Uterus (tissue), 4 donors: ENCODE measurements around the gene ATF4. TPM values are rescaled to one million over a fixed set of nuclear protein-coding genes. Genes with fewer than 3 reads are reported as not detected.

Source experiments
- DNase-seq, 2 donors: peaks; one replicate each; pipeline ENCODE4 v3.0.0-alpha.2; 2019 to 2020
- H3K27ac ChIP-seq, 2 donors: fragments of 200-600 bp; sonication (generic); 1 replicate in 1 of 2; 2 replicates in 1 of 2; pipeline ENCODE4 v1.5.1; 2016 to 2018
- H3K27me3 ChIP-seq, 2 donors: fragments of 200-600 bp; sonication (generic); one replicate each; pipeline ENCODE4 v1.5.1; 2018 to 2019; ENCODE audit warnings: control low read depth in 1 of 2
- H3K36me3 ChIP-seq, 2 donors: fragments of 200-600 bp; sonication (generic); one replicate each; pipeline ENCODE4 v1.5.1; 2019; ENCODE audit warnings: control low read depth in 1 of 2
- H3K4me1 ChIP-seq, 2 donors: fragments of 200-600 bp; sonication (generic); one replicate each; pipeline ENCODE4 v1.5.1; 2018 to 2019; ENCODE audit warnings: control low read depth in 1 of 2
- H3K4me3 ChIP-seq, 2 donors: fragments of 200-600 bp; sonication (generic); 1 replicate in 1 of 2; 2 replicates in 1 of 2; pipeline ENCODE4 v1.5.1; 2018 to 2019; ENCODE audit warnings: mild to moderate bottlenecking in 1 of 2
- H3K9me3 ChIP-seq, 2 donors: fragments of 200-600 bp; sonication (generic); one replicate each; pipeline ENCODE4 v1.5.1; 2019; ENCODE audit warnings: control low read depth in 1 of 2
- POLR2A ChIP-seq, 2 donors: fragments of 450-650 bp; IDR thresholded peaks; one replicate each; pipeline ENCODE4 v1.6.1; 2016; ENCODE audit warnings: antibody characterized with exemption in 2 of 2, mild to moderate bottlenecking in 1 of 2, moderate library complexity in 1 of 2
- intact Hi-C: fragments of 100-400 bp; cut with DNase I; formaldehyde crosslinking; loops from one replicate; pipeline ENCODE4 v1.15.1; 2023; ENCODE audit warnings: low total_unique reads
- total RNA-seq, 4 donors: library from RNA; depleted of rRNA in 3 of 4; stranded (reverse); fragments of >200 nt in 3 of 4; gene quantifications; one replicate each; pipeline versions ENCODE4 v1.1.0 to v1.2.4, GENCODE V29; 2014 to 2023
- TF ChIP-seq, protein P1 (sequence below), 4 experiments: fragments of 200-600 bp in 2 of 4; fragments of 450-650 bp in 2 of 4; sonication (generic) in 2 of 4; IDR thresholded peaks; one replicate each; pipeline ENCODE4 v1.5.1; 2016 to 2019; ENCODE audit warnings: antibody characterized with exemption in 4 of 4, mild to moderate bottlenecking in 2 of 4, moderate library complexity in 1 of 4
- donor health status: DM: yes; HTN: yes; CAD: no.

ATF4 gene, protein sequence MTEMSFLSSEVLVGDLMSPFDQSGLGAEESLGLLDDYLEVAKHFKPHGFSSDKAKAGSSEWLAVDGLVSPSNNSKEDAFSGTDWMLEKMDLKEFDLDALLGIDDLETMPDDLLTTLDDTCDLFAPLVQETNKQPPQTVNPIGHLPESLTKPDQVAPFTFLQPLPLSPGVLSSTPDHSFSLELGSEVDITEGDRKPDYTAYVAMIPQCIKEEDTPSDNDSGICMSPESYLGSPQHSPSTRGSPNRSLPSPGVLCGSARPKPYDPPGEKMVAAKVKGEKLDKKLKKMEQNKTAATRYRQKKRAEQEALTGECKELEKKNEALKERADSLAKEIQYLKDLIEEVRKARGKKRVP
- 100 to 1,000 TPM; 105 to 351 (median 293) TPM for total RNA-seq

DNA sequence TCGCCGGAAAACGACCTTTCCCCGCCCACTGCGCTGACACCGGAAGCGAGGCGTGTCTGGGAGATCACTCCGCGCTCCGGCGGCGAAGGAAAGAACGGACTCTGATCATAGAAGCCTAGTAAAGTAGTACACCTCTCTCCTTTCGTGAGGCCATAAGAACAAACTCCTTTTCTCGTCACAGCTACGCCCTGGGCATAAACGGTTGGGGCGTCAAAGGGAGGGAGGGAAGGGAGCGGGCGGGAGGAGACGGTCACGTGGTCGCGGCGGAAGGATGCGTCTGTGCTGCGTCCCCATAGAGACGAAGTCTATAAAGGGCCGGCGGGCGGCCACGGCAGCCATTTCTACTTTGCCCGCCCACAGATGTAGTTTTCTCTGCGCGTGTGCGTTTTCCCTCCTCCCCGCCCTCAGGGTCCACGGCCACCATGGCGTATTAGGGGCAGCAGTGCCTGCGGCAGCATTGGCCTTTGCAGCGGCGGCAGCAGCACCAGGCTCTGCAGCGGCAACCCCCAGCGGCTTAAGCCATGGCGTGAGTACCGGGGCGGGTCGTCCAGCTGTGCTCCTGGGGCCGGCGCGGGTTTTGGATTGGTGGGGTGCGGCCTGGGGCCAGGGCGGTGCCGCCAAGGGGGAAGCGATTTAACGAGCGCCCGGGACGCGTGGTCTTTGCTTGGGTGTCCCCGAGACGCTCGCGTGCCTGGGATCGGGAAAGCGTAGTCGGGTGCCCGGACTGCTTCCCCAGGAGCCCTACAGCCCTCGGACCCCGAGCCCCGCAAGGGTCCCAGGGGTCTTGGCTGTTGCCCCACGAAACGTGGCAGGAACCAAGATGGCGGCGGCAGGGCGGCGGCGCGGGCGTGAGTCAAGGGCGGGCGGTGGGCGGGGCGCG lies at the start of gene ATF4:
ATF4 (plus strand) TSS at position 337 of the 880 bp plus-strand sequence. CDS start 884 bp downstream, outside the sequence.
- intact Hi-C loops = no loop called here
- H3K9me3 ChIP-seq = no peaks in the 10 kb centered on the region
- peak; percentile 90 to 93 for DNase-seq
- TF ChIP-seq, protein P1, sequence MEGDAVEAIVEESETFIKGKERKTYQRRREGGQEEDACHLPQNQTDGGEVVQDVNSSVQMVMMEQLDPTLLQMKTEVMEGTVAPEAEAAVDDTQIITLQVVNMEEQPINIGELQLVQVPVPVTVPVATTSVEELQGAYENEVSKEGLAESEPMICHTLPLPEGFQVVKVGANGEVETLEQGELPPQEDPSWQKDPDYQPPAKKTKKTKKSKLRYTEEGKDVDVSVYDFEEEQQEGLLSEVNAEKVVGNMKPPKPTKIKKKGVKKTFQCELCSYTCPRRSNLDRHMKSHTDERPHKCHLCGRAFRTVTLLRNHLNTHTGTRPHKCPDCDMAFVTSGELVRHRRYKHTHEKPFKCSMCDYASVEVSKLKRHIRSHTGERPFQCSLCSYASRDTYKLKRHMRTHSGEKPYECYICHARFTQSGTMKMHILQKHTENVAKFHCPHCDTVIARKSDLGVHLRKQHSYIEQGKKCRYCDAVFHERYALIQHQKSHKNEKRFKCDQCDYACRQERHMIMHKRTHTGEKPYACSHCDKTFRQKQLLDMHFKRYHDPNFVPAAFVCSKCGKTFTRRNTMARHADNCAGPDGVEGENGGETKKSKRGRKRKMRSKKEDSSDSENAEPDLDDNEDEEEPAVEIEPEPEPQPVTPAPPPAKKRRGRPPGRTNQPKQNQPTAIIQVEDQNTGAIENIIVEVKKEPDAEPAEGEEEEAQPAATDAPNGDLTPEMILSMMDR (IDR thresholded peaks at IDR 0.05) = peak in 1 of 4 experiments; percentile 19
- peak; percentile 83 to 97 for TF ChIP-seq POLR2A (IDR thresholded peaks at IDR 0.05)
- peak within 1 kb of the TSS; percentile 98 to 99 for H3K27ac ChIP-seq
- H3K4me1 ChIP-seq = peaks cover 9 to 33% of the 10 kb centered on the region in 2 donors
- peak within 1 kb of the TSS; percentile 94 to 100 for H3K4me3 ChIP-seq
- no peaks in the 10 kb centered on the region for H3K27me3 ChIP-seq
- H3K36me3 ChIP-seq = no peaks in the 10 kb centered on the region

DNA sequence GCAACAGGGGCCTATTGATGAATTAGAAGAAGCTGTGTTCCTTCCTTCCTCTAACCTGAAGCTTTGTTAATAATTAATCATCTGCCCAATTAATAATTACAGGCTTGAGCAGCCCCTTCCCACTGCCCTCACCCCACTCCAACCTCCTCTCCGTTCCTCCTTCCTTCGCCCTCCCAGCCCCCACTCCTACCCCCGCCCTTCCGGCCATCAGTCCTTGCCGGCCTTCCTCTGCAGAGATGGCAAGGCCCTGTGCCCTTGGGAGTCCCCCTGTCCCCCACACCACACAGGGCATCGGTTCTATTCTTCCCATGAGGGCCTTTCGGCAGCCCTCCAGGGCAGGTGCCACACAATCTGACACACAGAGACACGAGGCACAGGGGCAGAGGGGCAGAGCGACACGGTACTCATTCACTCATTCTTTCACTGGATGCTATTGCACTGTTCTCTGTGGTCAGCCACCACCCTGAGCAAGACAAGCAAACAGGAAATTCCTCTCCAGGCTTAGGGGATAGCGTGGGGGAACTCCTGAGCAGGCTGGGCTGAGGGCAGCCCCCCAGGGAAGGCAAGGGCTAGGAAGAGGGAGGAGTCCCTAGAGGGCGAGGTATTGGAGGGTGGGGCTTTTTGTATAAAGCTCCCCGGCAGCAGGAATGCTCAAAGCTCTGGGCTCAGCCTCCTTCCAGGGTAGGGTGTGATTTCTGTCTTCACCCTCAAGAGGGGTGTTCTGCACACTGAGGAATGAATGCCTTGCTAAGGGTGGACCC lies 48.8 kb upstream of the ATF4 start:
- TF ChIP-seq, protein P1 (IDR thresholded peaks at IDR 0.05) = no peak
- no peak for TF ChIP-seq POLR2A (IDR thresholded peaks at IDR 0.05)
- no peaks in the 10 kb centered on the region for H3K27me3 ChIP-seq
- no peaks in the 10 kb centered on the region for H3K36me3 ChIP-seq
- H3K9me3 ChIP-seq = no peaks in the 10 kb centered on the region
- intact Hi-C loops = no loop called here
- H3K4me3 ChIP-seq = no peak overlapping the region
- no peak for DNase-seq
- peak overlapping the region; percentile 24 to 50 for H3K27ac ChIP-seq
- no peaks in the 10 kb centered on the region for H3K4me1 ChIP-seq

DNA sequence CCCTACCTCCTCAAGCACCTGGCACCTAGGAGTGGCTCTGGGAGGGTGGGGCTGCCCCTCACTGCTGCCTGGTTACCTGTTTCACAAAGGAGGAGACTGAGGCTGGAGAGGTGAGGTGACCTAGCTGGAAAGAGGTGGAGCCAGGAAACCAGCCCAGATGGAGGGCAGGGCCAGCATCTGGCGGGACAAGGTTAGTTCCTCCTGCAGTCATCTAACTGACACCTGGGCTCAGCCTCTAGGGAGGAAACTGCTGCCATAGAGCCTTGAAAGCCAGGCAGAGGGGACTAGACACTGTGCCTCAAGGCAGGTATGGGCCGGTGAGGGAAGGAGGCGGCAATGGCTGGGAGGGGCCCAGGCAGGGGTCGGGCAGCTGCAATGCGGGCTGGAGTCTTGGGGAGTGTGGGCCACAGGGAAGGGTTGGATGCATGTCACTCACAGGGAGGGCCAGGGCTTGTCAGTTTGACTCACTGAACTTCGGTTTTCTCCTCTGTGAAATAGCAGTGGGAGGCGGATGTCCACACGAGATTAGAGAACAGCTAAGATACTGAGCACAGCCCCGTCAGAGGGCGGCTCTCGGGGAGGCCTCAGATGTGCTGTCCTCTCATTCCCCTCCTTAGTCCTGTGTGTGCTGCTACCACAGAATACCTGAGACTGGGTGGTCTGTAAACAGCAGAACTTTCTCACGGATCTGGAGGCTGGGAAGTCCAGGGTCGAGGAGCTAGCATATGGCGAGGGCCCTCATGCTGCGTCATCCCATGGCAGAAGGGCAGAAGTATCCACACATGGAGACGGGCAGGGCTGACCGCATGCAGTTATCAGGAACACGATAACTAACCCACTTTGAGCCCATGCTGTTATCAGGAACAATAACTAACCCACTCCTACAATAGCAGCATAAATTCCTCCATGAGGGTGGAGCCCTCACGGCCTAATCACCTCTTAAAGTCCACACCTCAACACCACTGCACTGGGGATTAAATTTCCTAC lies 47.5 kb upstream of the ATF4 start:
- no peak for TF ChIP-seq POLR2A (IDR thresholded peaks at IDR 0.05)
- TF ChIP-seq, protein P1 (IDR thresholded peaks at IDR 0.05) = no peak
- Histone ChIP-seq H3K27ac (no peak overlapping the region), H3K36me3 (no peaks in the 10 kb centered on the region), H3K4me1 (no peaks in the 10 kb centered on the region), H3K9me3 (no peaks in the 10 kb centered on the region), H3K4me3 (no peak overlapping the region), H3K27me3 (no peaks in the 10 kb centered on the region)
- intact Hi-C loops = no loop called here
- no peak for DNase-seq

DNA sequence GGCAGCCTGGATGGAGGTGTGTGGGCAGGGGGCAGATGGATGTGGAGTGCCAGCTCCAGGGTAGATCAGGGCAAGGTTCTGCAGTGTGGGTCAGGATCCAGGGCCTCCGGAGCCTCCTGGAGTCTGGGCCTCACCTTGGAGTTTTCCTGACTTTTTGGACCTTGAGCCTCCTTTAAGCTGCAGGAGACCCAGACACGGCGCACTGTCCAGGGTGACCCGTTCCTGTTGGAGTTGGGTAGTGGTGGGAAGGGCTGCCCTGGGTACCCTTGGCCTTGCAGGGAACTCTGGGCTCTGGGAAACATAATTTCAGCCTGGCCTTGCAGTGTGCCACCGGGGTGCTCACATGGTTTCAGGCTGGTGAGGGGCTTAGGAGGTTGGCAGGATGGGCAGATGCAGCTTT lies 46.5 kb upstream of the ATF4 start:
- intact Hi-C loops = no loop called here
- no peaks in the 10 kb centered on the region for H3K4me1 ChIP-seq
- H3K27ac ChIP-seq = no peak overlapping the region
- H3K36me3 ChIP-seq = no peaks in the 10 kb centered on the region
- H3K9me3 ChIP-seq = no peaks in the 10 kb centered on the region
- H3K27me3 ChIP-seq = no peaks in the 10 kb centered on the region
- no peak overlapping the region for H3K4me3 ChIP-seq
- TF ChIP-seq POLR2A (IDR thresholded peaks at IDR 0.05) = no peak
- TF ChIP-seq, protein P1 (IDR thresholded peaks at IDR 0.05) = no peak
- DNase-seq = no peak
